OCI-LY7 (cell line): Measurements from ENCODE around the gene GATA6. TPM values are rescaled to one million over a fixed set of nuclear protein-coding genes. Genes with fewer than 3 reads are reported as not detected.
"Not testable (repeated sequence)": the region's sequence is repeated elsewhere in the genome, so short reads cannot be mapped to it uniquely, and the experiment has no call there.

Experiments
- BruUV-seq: library from RNA; stranded (reverse); fragments of 400-500 nt; replicated peaks from 2 replicates; lab custom pipeline; 2021; lab: Mats Ljungman, UMichigan
- CTCF ChIA-PET: fragments of 300-600 bp; sonication (Branson Sonifier 250); formaldehyde crosslinking; loops from one replicate; lab custom pipeline; 2022; ENCODE audit warnings: antibody characterized with exemption; ENCODE audit not compliant: unreplicated experiment; lab: Charles Lee
- POLR2A ChIA-PET: fragments of 300-600 bp; sonication (Branson Sonifier 250); formaldehyde crosslinking; loops from one replicate; lab custom pipeline; 2022; ENCODE audit warnings: antibody characterized with exemption; lab: Charles Lee
- DNase-seq: peaks from one replicate; pipeline ENCODE4 v3.0.0-alpha.2; 2015; ENCODE audit warnings: low spot score
- H2AFZ ChIP-seq: fragments of 200-600 bp; sonication (generic), shearing (Covaris generic); 2 replicates; pipeline ENCODE4 v1.6.1; 2014; ENCODE audit warnings: mild to moderate bottlenecking, antibody characterized with exemption, low read length, moderate library complexity
- H3K27ac ChIP-seq: fragments of 200-600 bp; sonication (generic); 2 replicates; pipeline ENCODE4 v1.5.1; 2014; ENCODE audit warnings: mixed run types, low read depth, mild to moderate bottlenecking, moderate library complexity, low read length, inconsistent platforms; ENCODE audit not compliant: poor library complexity, severe bottlenecking
- H3K36me3 ChIP-seq: fragments of 200-600 bp; sonication (generic); 2 replicates; pipeline ENCODE4 v1.6.1; 2014; ENCODE audit warnings: mild to moderate bottlenecking, antibody characterized with exemption, low read length, moderate library complexity, mixed read lengths; ENCODE audit not compliant: insufficient read depth
- H3K4me1 ChIP-seq: fragments of 200-600 bp; sonication (generic); 2 replicates; pipeline ENCODE4 v1.5.1; 2014; ENCODE audit warnings: mild to moderate bottlenecking, low read length; ENCODE audit not compliant: insufficient read depth, poor library complexity, severe bottlenecking
- H3K4me2 ChIP-seq: fragments of 200-600 bp; sonication (generic); 2 replicates; pipeline ENCODE4 v1.6.1; 2014; ENCODE audit warnings: mild to moderate bottlenecking, low read length
- H3K4me3 ChIP-seq: fragments of 200-600 bp; sonication (generic); 2 replicates; pipeline ENCODE4 v1.5.1; 2014; ENCODE audit warnings: mild to moderate bottlenecking, low read depth, low read length; ENCODE audit not compliant: poor library complexity, severe bottlenecking
- H3K79me2 ChIP-seq: fragments of 200-600 bp; sonication (generic); 2 replicates; pipeline ENCODE4 v1.6.1; 2016; ENCODE audit warnings: low read depth, mild to moderate bottlenecking, low read length, moderate library complexity, mixed read lengths; ENCODE audit not compliant: insufficient read depth
- H3K9me2 ChIP-seq: fragments of 200-600 bp; sonication (generic); 2 replicates; pipeline ENCODE4 v1.6.1; 2016; ENCODE audit warnings: mild to moderate bottlenecking, low read length, mixed read lengths; ENCODE audit not compliant: insufficient read depth
- H3K9me3 ChIP-seq: fragments of 200-600 bp; sonication (generic); 2 replicates; pipeline ENCODE4 v1.6.1; 2014; ENCODE audit warnings: mild to moderate bottlenecking, mixed run types, low read length, mixed read lengths
- H4K20me1 ChIP-seq: fragments of 200-600 bp; sonication (generic); 2 replicates; pipeline ENCODE4 v1.6.1; 2014; ENCODE audit warnings: mild to moderate bottlenecking, antibody characterized with exemption, low read length, moderate library complexity, mixed read lengths; ENCODE audit not compliant: insufficient read depth
- CTCF ChIP-seq: fragments of 200-600 bp; sonication (generic); conservative IDR thresholded peaks from 2 replicates; pipeline ENCODE4 v1.5.1; 2014; ENCODE audit warnings: mild to moderate bottlenecking, antibody characterized with exemption, low read length, moderate library complexity, mixed read lengths
- EZH2phosphoT487 ChIP-seq: fragments of 200-600 bp; sonication (generic); IDR thresholded peaks from 2 replicates; pipeline ENCODE4 v1.6.1; 2018; ENCODE audit warnings: low read depth, borderline replicate concordance, mild to moderate bottlenecking, mixed run types, antibody characterized with exemption, low read length, moderate library complexity, mixed read lengths
- intact Hi-C: fragments of 100-400 bp; cut with micrococcal nuclease; formaldehyde crosslinking; loops from one replicate; pipeline ENCODE4 v1.10.0; 2022; ENCODE audit not compliant: unreplicated experiment
- total RNA-seq, 2 experiments: library from RNA; depleted of rRNA in 1 of 2; stranded (reverse); fragments of >200 nt in 1 of 2; shearing (Covaris generic) in 1 of 2; gene quantifications; 2 replicates each; pipeline ENCODE4 v1.2.3, GENCODE V29; 2014 to 2022

GATA6 gene
- total RNA-seq, 2 experiments from 2014 or later: not detected

- no peak for TF ChIP-seq CTCF
- TF ChIP-seq EZH2phosphoT487: no peak
- Histone ChIP-seq H2AFZ (no peak overlapping the region), H4K20me1 (no peaks in the 10 kb centered on the region)
Observed at GRCh38 chr18:22183698-22184170, 14.3 kb downstream of the GATA6 start.

DNA sequence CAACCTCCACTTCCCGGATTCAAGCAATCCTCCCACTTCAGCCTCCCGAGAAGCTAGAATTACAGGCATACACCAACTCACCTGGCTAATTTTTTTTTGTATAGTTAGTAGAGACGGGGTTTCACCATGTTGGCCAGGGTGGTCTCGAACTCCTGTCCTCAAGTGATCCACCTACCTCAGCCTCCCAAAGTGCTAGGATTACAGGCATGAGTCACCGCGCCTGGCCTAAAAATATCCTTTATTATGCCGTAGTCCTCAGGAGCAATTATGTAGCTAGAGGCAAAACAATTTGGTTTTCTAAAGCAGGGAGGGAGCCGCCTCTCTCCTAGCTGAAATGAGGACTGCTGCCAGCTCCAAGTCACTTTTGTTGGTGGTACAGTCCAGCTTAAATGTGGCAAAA lies 15.2 kb downstream of the GATA6 start:
- BruUV-seq, H3K4me1 ChIP-seq, H3K9me3 ChIP-seq, CTCF ChIA-PET, H3K79me2 ChIP-seq, H3K36me3 ChIP-seq, DNase-seq, H3K9me2 ChIP-seq, H3K4me2 ChIP-seq, H4K20me1 ChIP-seq, intact Hi-C loops, H3K4me3 ChIP-seq, H3K27ac ChIP-seq, H2AFZ ChIP-seq: not testable (repeated sequence)
- POLR2A ChIA-PET: interaction anchor here (1.7 kb wide), 1 partner anchor 13 kb away, joined by 4 read pairs; no protein-coding TSS in a partner anchor

More at GRCh38 chr18:22183698-22184170, 14.3 kb downstream of the GATA6 start:
- Histone ChIP-seq H3K9me3 (no peaks in the 10 kb centered on the region), H3K79me2 (no peaks in the 10 kb centered on the region), H3K9me2 (no peaks in the 10 kb centered on the region), H3K4me2 (no peak overlapping the region), H3K4me3 (no peak overlapping the region), H3K27ac (no peak overlapping the region), H3K36me3 (no peaks in the 10 kb centered on the region), H3K4me1 (no peaks in the 10 kb centered on the region)
- CTCF ChIA-PET: no interaction called here
- BruUV-seq: no TSS peak
- intact Hi-C loops: no loop called here
- no peak for DNase-seq
- POLR2A ChIA-PET: no interaction called here

DNA sequence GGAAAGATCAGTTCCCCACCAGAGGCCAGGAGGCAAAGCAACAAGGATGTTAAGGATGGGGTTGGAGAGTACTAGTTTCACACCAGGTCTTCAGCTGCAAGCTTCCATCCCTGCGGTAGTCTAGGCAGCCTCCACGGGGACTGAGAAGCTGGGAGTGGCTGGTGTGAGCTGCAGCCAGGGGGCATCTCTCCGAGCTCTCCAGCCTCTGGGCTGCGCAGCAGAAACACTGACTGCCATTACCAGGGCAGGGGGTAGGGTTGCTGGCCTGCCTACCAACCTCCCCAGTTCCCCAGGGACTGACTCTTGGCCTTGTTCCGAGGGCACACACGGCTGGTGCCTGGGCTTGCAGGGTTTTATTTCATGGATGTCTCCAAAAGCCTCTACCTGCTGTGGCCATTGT lies 15.9 kb downstream of the GATA6 start:
- ChIA-PET CTCF (no interaction called here), POLR2A (interaction anchor here (1.7 kb wide), 1 partner anchor 12 kb away, joined by 4 read pairs; no protein-coding TSS in a partner anchor)
- no peak overlapping the region for H3K4me2 ChIP-seq
- H3K27ac ChIP-seq: no peak overlapping the region
- no TSS peak for BruUV-seq
- no peaks in the 10 kb centered on the region for H3K4me1 ChIP-seq
- H2AFZ ChIP-seq: no peak overlapping the region
- H4K20me1 ChIP-seq: no peaks in the 10 kb centered on the region
- H3K36me3 ChIP-seq: no peaks in the 10 kb centered on the region
- H3K4me3 ChIP-seq: no peak overlapping the region
- no peak for TF ChIP-seq CTCF
- no peak for DNase-seq
- H3K9me2 ChIP-seq: no peaks in the 10 kb centered on the region
- H3K79me2 ChIP-seq: no peaks in the 10 kb centered on the region
- intact Hi-C loops: no loop called here
- H3K9me3 ChIP-seq: no peaks in the 10 kb centered on the region
